ENCODE data around the gene CREB3. TPM values are rescaled to one million over a fixed set of nuclear protein-coding genes. Genes with fewer than 3 reads are reported as not detected.

Gene CREB3
- total and polyA plus RNA-seq, 9 of the 15 experiments (the other 6 are each of a cell fraction or from before 2014, with no cell fraction given): 5.7 to 18.3 (median 14.9) TPM

DNA sequence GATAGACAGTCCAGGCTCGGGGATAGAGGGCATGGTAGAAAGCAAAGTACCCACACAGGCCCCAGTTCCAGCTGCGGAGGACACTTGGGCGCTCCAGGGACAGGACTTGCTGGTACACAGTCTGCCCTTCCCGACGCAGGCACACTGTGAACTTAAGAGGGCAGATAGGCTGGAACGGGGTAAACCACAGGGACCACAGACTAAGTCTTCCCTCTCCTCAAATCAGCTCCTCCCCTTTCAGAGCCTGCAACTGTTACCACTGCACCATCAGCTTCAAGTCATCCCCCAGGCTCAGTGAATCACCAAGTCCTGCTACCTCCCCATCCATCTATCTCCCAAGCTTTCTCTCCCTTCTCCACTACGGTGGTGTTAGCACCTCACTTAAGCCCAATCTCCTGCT, 9.3 kb downstream of the CREB3 start:
- no peak overlapping the region for H3K4me3 ChIP-seq
- DNase-seq (ENCODE audit: extremely low read depth in 1 of 4, low spot score in 3 of 4) (no peak), FAIRE-seq (no peak), ATAC-seq (no peak)
- no TSS peak for BruUV-seq (replicated peaks)
- no peak overlapping the region; a peak in 1 of 4 replicates for H3K9ac ChIP-seq (ENCODE audit: insufficient read depth in 1 of 2, low read depth in 2 of 2, low read length in 2 of 2)
- H3K27ac ChIP-seq (ENCODE audit: extremely low read depth, low read depth, low read length): no peak overlapping the region
- H3K9me3 ChIP-seq (replicated peaks; ENCODE audit: control insufficient read depth, insufficient read depth, low read depth, low read length): no peaks in the 10 kb centered on the region
- peaks cover 37% of the 10 kb centered on the region for H3K79me2 ChIP-seq (ENCODE audit: control insufficient read depth, insufficient read depth, low read length)
- CTCF ChIA-PET (ENCODE audit: low intra/inter-chr PET ratio): no interaction called here
- no peaks in the 10 kb centered on the region for H3K9me1 ChIP-seq (ENCODE audit: control insufficient read depth, insufficient read depth, low read length)
- H3K4me2 ChIP-seq (ENCODE audit: insufficient read depth, low read length): no peak overlapping the region
- H3K27me3 ChIP-seq (ENCODE audit: control insufficient read depth in 2 of 2, insufficient read depth in 2 of 2, low read length in 2 of 2): no peaks in the 10 kb centered on the region
- no peaks in the 10 kb centered on the region for H4K20me1 ChIP-seq (replicated peaks; ENCODE audit: control insufficient read depth, insufficient read depth, low read length)
- no peak overlapping the region for H2AFZ ChIP-seq (ENCODE audit: low read depth, low read length)
- intact Hi-C loops (cut with micrococcal nuclease): no loop called here
- peaks cover 88% of the 10 kb centered on the region for H3K36me3 ChIP-seq (ENCODE audit: control insufficient read depth, insufficient read depth, low read length)
- POLR2A ChIA-PET: interaction anchor here (0.6 to 4.8 kb wide), 5 partner anchors 9 to 48 kb away, joined by 3 to 21 read pairs (median 4); partner anchors contain the start of genes CREB3, MSMP and TLN1
- in situ Hi-C loops (cut with MboI): no loop called here
- 91% methylated on average over 7 of the region's 7 CpGs for WGBS (ENCODE audit: insufficient coverage, low coverage, missing lambda C conversion rate)
- H3K4me1 ChIP-seq (replicated peaks in 1 of 2; ENCODE audit: control insufficient read depth in 2 of 2, insufficient read depth in 2 of 2, low read length in 2 of 2): peaks cover 0 to 5% of the 10 kb centered on the region in 2 experiments; a peak in 3 of 5 replicates
- TF ChIP-seq RUNX1 (IDR thresholded peaks at IDR 0.05; ENCODE audit: low read depth) (no peak), SLC30A9 (CRISPR knock-in tag; IDR thresholded peaks at IDR 0.05) (no peak), HINFP (tag; conservative IDR thresholded peaks at IDR 0.05; ENCODE audit: low read depth) (no peak), RNF2 (IDR thresholded peaks at IDR 0.05) (no peak), TEAD1 (CRISPR knock-in tag; IDR thresholded peaks at IDR 0.05) (no peak), NR2C2 (CRISPR knock-in tag; IDR thresholded peaks at IDR 0.05) (no peak), NR2C2 (tag; IDR thresholded peaks at IDR 0.05) (no peak), CHD2 (IDR thresholded peaks at IDR 0.05; ENCODE audit: low read depth, low read length) (no peak)
